Embryonic facial prominence (tissue), 1 donor: ENCODE data around the gene CENPE.

Source experiments
- DNase-seq: peaks from one replicate; pipeline ENCODE4 v3.0.0-alpha.2; 2016; ENCODE audit errors: extremely low spot score

The CENPE gene

GRCh38 chr4:103075435-103075893, 122.7 kb downstream of the CENPE start:
- no peak for DNase-seq

GRCh38 chr4:103074744-103075434, 123.3 kb downstream of the CENPE start:
- no peak for DNase-seq

GRCh38 chr4:103073792-103074438, 124.2 kb downstream of the CENPE start:
- no peak for DNase-seq

- DNase-seq: no peak
These were observed 130.1 kb downstream of the CENPE start for GRCh38 chr4:103067841-103068547.

DNA sequence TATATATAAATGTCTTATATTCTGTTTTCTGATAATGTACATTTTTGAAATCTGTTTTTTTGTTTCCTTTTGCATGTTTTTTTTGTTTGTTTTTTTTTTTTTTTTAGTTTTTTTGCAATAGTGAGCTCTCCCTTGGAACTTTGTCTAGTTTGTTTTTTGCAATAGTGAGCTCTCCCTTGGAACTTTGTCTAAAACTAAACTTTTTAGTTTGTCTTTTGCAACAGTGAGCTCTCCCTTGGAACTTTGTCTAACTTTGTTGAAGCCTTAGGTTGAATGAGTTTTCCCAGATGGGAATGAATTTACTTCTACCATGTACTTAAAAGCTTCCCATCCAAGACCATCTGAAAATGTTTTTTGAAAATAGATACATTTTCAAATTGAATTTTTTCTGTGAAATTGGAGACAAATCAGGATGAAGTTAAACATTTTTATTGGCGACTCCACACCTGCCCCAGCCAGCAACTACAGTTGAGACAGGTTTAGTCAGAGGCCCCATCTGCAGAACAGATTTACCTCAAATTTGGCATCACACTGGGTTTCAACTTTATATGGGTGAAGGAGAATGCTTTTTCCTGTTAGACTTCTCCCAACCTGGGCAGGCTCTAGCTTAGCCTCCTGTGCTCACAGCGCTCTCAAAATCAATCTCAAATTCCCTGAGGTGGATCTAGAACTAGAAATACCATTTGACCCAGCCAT, 137.5 kb downstream of the CENPE start:
- no peak for DNase-seq
